Bronchial epithelial cell (primary cell): ENCODE results near the gene INS. TPM values are rescaled to one million over a fixed set of nuclear protein-coding genes. Genes with fewer than 3 reads are reported as not detected.

ENCODE experiments used
- DNase-seq: peaks from one replicate; pipeline ENCODE4 v3.0.0-alpha.2; 2010; ENCODE audit warnings: low read depth
- FAIRE-seq: peaks from 2 replicates; lab custom pipeline; 2011; peaks lifted over from hg19 to GRCh38; lab: Jason Lieb, UNC
- H3K27me3 ChIP-seq: 2 replicates; pipeline ENCODE4 v1.5.1; 2011; ENCODE audit warnings: low read length; ENCODE audit not compliant: control insufficient read depth, insufficient read depth
- H3K36me3 ChIP-seq: 2 replicates; pipeline ENCODE4 v1.5.1; 2011; ENCODE audit warnings: low read length; ENCODE audit not compliant: control insufficient read depth, insufficient read depth
- H3K4me3 ChIP-seq: 2 replicates; pipeline ENCODE4 v1.5.1; 2011; ENCODE audit warnings: mild to moderate bottlenecking, low read depth, low read length, control low read depth
- total RNA-seq: library from RNA; depleted of rRNA; stranded (reverse); fragments of >200 nt; gene quantifications from 2 replicates; pipeline ENCODE4 v1.2.1, GENCODE V29; 2014
- TF ChIP-seq, protein P1 (sequence below): IDR thresholded peaks from 2 replicates; pipeline ENCODE4 v1.5.1; 2011; ENCODE audit warnings: mild to moderate bottlenecking, moderate library complexity, low read length, control low read depth, inconsistent platforms; ENCODE audit not compliant: insufficient read depth, severe bottlenecking

Gene INS
- total RNA-seq, 1 donor from 2014 or later, result not detected

DNA sequence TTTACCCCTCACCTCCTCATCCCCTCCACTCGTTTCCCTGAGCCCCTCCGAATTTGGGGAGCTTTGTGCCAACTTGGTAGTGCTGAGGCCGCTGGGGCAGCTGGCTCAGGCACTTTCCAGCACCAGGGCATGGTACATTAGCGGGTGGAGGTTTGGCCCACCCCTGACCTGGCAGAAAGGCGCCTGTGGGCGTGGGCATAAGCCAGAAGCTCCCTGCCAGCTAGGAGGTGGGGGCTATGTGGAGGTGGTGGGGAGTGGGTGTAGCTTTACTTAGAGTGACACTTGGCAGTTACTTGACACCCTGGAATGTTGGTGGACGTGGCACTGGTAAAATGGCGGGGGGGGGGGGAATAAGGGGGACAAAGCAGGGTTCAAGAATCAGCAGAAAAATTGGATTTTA is 11.5 kb downstream of the INS start:
- FAIRE-seq, result no peak
- Histone ChIP-seq H3K4me3 (no peak overlapping the region), H3K27me3 (peaks cover 52% of the 10 kb centered on the region), H3K36me3 (no peaks in the 10 kb centered on the region)
- DNase-seq, result no peak
- TF ChIP-seq, protein P1, sequence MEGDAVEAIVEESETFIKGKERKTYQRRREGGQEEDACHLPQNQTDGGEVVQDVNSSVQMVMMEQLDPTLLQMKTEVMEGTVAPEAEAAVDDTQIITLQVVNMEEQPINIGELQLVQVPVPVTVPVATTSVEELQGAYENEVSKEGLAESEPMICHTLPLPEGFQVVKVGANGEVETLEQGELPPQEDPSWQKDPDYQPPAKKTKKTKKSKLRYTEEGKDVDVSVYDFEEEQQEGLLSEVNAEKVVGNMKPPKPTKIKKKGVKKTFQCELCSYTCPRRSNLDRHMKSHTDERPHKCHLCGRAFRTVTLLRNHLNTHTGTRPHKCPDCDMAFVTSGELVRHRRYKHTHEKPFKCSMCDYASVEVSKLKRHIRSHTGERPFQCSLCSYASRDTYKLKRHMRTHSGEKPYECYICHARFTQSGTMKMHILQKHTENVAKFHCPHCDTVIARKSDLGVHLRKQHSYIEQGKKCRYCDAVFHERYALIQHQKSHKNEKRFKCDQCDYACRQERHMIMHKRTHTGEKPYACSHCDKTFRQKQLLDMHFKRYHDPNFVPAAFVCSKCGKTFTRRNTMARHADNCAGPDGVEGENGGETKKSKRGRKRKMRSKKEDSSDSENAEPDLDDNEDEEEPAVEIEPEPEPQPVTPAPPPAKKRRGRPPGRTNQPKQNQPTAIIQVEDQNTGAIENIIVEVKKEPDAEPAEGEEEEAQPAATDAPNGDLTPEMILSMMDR, result no peak

DNA sequence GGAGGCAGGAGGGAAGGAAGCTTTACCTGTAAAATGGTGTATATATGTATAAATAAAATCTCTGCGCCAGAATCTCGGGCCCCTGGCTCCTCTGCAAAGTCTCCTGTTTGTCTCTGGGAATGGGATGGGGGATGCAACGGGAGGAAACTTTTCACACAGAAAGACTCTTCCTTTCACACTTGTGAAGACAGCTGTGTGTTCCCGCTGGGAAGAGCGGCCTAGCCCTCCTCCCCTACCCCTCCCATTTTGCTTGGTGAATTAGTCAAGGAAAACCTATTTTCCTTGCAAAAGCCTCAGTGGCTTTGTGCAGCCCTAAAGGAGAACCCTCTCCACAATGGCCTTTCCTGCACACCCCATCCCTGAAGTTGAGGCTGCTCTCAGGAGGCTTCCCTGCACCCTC is 12.4 kb downstream of the INS start:
- Histone ChIP-seq H3K27me3 (peaks cover 61% of the 10 kb centered on the region), H3K4me3 (no peak overlapping the region), H3K36me3 (no peaks in the 10 kb centered on the region)
- TF ChIP-seq, protein P1, result no peak
- FAIRE-seq, result no peak
- no peak for DNase-seq

DNA sequence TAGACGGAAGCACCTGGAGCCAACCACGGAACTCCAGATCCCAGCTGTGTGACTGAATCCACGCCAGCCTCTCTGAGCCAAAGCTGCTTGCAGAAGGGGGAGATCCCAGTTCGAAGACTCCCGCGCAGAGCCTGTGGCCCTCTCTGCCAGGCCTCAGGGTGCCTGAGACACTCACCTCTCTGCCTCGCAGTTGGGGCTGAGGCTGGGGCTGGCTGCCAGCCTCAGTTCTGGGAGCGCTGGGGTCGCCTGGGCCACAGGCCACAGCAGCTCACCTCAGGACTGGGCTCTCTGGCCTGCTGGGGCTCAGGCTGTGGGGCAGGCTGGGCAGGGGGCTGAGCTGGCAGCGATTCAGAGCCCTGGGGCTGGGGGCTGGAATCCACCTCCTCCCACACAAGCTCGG is 13.6 kb downstream of the INS start:
- TF ChIP-seq, protein P1, result no peak
- no peak for DNase-seq
- no peak for FAIRE-seq
- Histone ChIP-seq H3K36me3 (no peaks in the 10 kb centered on the region), H3K27me3 (peaks cover 61% of the 10 kb centered on the region), H3K4me3 (no peak overlapping the region)

DNA sequence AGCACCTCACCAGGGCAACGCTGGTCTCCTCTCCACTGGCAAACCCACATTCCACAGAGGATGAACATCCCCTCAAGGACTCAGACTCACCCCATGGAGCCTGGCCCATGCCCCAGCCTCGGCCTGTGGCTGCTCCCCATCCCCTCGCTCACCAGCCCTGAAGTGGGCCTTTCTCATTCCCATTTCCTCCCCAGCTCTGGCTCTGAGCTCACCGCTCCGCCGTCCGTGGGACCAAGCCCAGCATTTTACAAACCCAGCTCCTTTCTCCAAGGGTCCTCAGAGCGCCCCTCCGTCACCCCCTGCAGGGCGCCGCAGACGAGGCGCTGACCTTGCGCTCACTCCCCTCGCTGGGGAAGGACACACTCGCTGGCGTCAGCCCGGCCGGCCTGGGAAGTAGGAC is 15.0 kb downstream of the INS start:
- FAIRE-seq (no peak), DNase-seq (no peak)
- Histone ChIP-seq H3K4me3 (no peak overlapping the region), H3K27me3 (peaks cover 64% of the 10 kb centered on the region), H3K36me3 (no peaks in the 10 kb centered on the region)
- TF ChIP-seq, protein P1, result no peak

DNA sequence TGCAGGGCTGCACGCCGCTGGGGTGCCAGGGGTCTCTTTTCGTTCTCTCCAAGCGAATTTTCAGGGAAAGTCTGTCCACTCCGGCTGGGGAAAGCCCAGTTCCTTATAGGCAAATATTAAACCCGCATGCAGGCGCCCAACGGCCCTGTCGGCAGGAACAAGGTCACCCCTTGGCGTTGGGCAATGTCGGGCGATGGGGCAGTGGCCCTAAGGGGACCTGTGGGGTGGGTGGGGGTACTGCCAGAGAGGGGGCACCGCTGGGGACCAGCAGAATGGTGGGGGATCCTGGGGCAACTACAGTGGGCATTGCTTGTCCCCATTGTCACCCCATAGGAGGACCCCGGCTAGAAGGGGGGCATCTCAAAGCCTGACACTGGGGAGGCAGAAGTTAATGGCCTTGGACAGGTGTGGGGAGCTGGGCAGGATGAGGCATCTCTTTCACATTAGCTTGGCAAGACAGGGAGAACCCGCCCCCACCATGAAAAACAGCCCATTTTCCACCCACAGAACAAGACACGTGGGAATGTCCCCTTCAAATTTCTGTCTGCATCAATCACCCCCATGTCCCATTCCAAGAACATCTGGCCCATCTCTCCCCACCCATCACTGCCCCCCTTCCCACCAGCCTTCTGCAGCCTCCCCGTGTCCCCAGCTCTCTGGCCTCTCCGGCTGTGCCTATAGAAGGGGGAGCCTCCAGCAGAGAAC is 16.3 kb downstream of the INS start:
- TF ChIP-seq, protein P1, result no peak
- Histone ChIP-seq H3K27me3 (peaks cover 61% of the 10 kb centered on the region), H3K36me3 (no peaks in the 10 kb centered on the region), H3K4me3 (no peak overlapping the region)
- DNase-seq, result no peak
- FAIRE-seq, result no peak
